DMS114 treated with DMSO at 0.1 percent for 48 hours (cell line): ENCODE measurements around the gene MCOLN3.
A peak's percentile ranks its signal among the peaks of the same experiment; 100 is the strongest.
"Not testable (repeated sequence)": the region's sequence is repeated elsewhere in the genome, so short reads cannot be mapped to it uniquely, and the experiment has no call there.

ENCODE experiments used
- DNase-seq: peaks from one replicate; lab custom pipeline; 2025; ENCODE audit not compliant: unreplicated experiment; lab: John Stamatoyannopoulos, UW

The MCOLN3 gene

DNA sequence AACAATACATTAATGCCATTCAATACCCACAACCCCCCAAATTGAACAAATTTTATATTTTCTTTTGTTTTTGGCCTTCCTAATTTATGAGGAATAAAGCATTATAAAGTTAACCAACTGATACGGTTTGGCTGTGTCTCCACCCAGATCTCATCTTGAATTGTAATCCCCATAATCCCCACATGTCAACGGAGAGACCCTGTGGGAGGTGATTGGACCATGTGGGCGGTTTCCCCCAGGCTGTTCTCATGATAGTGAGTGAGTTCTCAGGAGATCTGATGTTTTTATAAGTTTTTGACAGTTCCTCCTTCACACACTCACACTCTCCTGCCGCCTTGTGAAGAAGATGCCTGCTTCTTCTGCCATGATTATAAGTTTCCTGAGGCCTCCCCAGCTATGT, 6.4 kb upstream of the MCOLN3 start:
- DNase-seq: no peak

DNA sequence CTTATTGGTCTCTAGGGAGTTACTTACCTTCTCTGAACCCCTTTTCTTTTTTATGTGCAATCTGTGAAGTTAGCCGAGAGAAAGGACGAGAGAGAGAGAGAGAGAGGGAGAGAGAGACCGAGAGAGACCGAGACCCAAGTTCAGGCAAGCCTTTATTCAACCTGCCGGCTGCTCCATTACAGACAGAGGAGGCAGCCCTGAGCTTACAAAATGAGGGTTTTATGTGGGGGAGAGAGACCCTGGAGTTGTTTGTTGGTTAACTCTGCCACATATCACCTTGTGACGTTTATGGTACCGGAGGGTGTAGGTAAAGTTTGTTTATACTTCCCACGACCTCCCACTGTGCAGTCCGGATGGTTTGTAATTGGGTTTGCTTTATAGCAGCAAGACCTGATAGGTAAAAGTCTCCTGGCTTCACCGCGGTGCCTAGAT, 1.5 kb upstream of the MCOLN3 start:
- DNase-seq: no peak

DNA sequence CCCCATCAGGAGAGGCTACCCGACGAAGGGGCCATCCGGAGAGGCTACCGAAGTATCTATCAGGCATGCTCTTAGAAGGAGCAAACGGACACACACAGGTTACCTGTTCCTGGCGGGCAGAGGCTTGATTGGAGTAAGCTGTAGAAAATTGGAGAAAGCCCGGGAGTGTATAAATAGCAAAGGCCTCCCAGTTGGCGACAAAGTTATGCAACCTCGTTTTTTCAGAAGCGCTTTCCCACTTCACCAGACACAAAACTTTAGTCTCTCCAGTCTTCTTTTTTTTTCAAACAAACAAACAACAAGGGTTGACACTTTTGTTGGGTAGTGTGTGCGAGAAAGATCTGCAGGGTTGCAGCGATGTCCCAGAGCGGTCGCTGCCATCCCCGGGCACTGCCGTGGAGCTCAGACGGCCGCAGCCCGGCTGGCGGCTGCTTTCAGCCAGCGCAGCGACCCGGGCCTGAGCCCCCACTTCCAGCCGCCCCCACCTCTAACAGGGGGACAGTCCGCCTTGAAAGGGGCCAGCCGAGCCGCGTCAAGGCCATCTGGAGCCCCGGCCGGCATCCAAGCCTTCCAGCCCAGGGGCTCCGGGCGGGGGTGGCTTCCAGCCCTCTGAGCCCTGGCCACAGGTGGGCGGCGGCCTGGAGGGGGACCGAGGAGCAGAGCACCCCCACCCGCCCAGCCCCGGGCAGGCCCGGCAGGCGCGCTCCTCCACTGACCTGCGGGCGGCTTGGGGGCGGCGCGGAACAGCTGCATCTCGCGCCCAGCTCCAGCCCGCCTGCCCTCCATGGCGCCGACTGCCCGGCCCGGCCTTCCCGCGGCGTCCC, 616 bp downstream of the MCOLN3 start:
- DNase-seq: no peak

DNA sequence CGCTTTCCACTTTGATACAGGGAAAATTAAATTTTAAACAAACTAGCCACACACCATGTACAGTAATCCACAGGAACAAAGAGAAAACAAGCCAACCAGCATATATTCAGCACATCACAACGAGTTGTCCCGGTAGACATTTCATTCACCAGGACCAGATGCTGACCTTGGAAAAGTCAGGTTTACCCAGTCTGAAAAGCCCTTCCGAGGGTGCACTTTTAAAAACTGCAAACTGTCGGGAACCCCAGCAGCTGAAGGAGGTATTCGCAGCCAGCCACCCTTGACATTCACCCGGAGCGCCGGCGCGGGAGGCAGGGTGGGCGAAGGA, 1.2 kb downstream of the MCOLN3 start:
- no peak for DNase-seq

DNA sequence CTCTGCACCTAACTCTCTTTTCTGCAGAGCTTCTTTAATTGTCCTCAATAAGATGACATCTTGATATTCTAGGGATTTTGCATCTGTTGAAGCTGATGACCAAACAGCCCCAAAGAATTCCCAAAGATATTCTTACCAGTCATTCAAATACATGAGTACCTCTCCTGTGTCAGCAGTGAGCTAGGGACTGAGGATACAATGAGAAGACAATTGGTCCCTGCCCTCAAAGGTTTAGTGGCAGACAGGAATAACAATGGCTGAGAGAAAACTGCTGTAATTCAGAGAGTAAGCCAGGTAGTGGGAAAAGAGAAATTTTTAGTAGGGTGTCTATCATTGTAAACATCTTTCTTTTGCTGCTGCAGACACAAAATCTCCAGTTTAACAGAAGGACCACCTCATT, 5.9 kb downstream of the MCOLN3 start:
- DNase-seq: no peak

DNA sequence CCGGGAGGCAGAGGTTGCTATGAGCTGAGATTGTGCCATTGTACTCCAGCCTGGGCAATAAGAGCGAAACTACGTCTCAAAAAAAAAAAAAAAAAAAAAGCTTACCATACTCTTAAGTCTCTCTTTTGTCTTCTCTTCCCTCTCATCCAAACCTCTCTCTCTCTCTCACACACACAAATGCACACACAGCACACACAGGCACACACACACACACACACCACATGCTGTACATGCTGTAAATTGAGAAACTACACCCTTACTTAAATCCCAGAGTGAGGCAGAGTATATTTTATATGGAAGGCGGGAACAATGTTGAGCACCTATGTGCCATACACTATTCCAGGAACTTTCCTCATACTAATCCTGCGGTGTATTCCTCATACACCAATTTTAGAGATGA, 6.5 kb downstream of the MCOLN3 start:
- DNase-seq: no peak

DNA sequence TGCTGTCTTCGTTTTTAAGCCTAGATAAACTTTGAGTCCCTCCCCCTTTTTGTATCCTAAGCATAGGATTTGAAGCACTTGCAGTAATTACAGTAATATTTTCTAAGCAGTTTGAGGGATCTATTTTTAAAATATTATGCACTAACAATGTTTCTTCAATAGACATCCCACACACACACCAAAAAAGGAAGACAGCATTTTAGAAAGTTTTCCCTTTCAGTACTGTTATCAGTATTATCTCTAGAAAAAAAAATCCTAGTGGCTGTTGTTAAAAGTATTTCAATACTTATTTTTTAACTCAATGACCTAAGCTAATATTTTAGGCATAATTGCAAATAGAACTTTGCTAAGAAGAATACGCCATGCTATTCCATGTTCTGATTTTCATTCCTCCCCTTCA, 15.1 kb downstream of the MCOLN3 start:
- DNase-seq: no peak

DNA sequence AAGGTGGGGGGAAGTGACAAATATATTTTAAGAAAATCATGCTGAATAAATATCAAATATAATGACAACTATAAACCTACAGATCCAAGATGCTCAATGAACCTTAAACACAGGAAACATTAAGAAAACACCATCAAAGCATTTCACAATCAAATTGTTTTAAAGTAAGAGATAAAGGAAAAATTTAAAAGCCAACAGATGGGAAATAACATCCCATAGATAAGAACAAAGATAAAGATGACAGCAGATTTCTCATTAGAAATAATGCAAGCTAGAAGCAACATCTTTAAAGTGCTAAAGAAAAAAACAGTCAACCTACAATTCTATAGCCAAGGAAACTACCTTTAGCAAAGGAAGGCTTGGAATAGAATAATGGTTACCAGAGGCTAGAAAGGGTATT, 17.8 kb downstream of the MCOLN3 start:
- no peak for DNase-seq

DNA sequence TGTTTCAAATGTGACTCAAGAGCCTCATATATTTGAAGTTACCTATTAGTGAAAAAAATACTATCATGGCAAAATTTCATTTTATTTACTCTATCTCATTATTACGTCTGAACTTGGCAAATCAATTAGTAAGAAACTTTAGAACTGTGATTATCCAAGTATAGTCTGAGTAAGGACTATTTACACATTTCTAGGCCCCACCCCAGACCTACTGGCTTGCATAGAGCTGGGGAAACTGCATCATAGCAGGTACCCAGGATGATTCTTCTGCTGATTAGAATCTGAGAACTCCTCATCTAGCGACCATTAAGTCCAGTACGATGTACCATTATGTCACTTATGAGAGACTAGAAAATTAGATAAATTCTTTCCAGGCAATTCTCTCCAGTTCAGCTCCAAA, 20.1 kb downstream of the MCOLN3 start:
- DNase-seq: no peak

DNA sequence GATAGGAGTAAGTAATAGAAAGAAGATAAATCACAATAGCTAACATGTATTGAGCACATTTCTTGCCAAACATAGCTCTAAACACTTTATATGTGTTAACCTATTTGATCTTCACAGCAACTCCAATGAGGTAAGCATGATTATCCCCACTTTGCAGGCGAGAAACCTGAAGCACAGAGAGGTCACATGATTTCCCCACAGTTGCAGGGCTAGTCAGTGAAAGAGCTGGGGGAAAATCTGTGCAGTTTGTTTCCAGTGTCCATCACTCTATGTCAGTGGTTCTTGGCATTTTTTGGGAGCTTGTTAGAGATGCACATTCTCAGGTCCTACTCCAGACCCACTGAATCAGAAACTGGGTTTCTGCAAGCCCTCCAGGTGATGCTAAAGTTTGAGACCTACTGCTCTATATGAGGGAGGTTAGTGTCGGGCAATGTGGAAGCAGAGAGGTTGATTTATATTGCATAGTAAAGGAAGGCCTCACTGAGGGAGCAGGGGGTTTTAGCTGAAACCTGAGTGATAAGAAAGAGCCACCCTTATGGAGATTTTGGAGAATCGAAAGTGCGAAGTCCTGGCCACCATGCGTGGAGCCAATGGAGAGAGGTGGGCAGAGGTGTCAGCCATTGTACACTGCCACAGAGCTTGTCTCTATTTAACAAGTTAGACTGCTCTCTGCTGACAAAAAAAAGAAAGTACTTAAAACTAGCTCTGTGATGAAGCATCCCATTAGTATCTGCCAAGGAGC, 20.9 kb downstream of the MCOLN3 start:
- DNase-seq: peak; percentile 64

DNA sequence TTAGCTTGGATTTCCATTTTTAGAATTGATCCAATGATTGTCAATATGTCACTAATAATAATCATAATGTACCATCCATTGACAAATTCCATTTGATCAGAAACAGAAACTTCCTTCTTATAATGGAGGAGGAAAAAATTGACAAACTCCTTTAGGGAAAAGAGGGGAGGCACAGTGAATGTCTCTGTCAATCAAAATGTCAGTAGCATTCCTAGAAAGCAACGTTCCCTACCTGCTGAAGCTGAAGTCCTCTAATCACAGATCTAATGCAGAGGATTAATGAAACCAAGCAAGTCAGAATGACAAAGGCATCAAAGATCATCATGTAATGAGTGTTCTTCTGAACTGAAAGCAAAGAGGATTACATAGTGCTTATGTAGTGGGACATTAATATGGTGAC, 22.4 kb downstream of the MCOLN3 start:
- DNase-seq: no peak

DNA sequence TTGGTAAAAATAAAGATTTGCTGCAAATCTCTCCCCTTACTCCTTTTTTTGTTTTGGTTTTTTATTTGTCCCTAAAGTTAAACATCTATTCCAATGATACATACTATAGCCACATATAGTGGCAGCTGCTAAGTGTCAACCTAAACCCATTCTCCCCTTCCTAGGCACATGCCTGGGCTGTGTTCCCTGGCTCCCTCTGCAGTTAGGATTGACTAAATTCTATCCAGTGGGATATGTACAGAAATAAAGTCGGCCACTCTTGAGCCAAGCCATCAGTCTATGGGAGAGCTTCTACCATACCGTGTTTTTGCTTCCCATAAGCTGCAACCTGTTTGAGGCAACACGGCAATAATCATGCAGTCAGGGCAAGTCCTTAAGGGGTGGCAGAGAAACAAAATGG, 23.6 kb downstream of the MCOLN3 start:
- DNase-seq: no peak

DNA sequence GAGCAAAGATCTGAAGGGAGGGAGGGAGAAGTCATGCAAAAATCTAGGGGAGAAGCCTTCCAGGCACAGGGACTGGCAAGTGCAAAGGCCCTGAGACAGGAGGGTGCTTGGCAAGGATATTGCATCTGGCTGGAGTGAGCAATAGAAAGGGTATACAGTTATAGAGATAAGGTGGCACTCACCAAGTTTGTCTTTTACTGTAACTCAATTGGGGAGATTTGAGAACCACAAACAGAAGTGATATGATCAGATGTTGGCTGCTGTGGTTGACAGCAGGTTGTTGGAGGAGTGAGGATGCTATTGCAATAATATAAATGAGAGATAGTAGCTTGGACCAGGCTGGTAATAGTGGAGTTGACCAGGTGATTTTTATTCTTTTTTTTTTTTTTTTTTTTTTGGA, 25.6 kb downstream of the MCOLN3 start:
- no peak for DNase-seq

DNA sequence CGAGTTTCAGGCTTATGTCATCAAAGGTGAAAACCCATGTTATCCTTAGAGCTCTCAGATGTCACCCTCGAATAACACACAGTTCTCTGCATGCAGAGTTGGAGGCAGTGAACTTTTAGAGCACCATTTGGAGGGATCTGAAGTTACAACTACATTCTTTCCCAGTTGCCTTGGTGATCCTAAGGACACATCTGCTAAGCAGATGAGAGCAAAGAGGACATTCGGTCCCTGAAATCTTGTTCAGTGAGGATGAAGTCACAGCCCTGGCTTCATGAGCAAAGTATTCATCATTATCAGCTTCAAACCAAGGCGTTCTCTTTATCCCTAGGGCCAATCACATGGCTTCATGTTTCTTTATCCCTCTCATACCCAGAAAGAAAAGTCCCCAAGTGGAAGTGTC, 28.3 kb downstream of the MCOLN3 start:
- DNase-seq: no peak

DNA sequence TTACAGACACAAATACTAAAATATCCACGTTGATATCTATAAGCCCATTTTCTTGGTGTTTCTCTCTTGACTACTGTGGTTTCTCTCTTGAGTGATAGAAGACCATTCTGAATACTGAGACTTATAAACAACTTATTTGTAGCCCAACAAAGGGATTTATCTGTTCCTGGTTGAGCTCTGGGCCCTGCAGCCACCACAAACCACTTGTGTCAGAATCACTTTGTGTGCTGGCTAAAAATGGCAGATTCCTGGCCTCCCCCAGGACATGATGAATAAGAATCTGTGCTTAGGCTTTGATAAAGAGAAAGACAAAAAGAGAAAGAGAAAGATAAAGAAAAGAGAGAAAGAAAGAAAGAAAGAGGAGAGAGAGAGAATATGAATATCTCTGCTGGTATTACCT, 32.5 kb downstream of the MCOLN3 start:
- no peak for DNase-seq

DNA sequence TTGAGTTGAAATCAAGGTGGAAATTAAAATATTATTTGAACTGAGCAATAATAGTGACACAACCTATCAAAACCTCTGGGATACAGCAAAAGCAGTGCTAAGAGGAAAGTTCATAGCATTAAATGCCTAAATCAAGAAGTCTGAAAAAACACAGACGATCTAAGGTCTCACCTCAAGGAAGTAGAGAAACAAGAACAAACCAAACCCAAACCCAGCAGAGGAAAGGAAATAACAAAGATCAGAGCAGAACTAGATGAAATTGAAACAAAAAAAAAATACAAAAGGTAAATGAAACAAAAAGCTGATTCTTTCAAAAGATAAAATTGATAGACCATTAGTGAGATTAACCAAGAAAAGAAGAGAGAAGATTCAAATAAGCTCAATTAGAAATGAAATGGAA, 42.7 kb downstream of the MCOLN3 start:
- not testable (repeated sequence) for DNase-seq

DNA sequence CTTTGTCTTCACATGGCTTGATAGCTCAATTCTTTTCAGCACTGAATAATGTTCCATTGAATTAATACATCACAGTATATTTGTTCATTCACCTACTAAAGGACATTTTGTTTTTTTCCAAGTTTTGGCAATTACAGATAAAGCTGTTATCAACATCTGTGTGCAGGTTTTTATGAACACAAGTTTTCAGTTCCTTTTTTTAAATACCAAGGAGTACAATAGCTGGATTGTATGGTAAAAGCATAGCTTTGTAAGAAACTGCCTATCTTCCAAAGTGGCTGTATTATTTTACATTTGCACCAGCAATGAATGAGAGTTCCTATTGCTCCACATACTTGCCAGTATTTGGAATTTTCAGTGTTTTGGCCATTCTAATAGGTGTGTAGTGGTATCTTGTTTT, 46.6 kb downstream of the MCOLN3 start:
- DNase-seq: no peak

DNA sequence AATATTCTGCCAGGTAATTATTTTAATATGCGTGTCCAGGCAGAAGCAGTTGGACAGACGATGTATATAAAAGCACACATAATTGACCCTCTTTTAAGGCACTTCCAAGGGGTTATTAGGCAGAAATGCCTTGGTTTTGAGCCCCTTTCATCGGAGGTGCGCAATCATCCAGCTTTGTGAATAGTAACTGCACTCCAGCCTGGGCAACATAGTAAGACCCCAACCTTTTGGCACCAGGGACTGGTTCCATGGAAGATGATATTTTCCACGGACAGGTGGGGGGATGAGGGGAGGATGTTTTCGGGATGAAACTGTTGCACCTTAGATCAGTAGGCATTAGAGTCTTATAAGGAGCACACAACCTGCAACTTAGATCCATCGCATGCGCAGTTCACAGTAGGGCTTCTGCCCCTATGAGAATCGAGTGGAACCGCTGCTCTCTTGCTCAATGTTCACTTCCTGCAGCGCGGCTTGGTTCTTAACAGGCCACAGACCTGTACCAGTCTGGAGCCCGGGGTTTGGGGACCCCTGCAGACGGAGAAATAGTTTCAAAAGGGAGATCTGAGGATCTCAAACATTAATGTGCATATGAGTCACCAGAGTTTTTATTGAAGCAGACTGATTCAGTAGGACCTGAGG, 49.5 kb downstream of the MCOLN3 start:
- no peak for DNase-seq

DNA sequence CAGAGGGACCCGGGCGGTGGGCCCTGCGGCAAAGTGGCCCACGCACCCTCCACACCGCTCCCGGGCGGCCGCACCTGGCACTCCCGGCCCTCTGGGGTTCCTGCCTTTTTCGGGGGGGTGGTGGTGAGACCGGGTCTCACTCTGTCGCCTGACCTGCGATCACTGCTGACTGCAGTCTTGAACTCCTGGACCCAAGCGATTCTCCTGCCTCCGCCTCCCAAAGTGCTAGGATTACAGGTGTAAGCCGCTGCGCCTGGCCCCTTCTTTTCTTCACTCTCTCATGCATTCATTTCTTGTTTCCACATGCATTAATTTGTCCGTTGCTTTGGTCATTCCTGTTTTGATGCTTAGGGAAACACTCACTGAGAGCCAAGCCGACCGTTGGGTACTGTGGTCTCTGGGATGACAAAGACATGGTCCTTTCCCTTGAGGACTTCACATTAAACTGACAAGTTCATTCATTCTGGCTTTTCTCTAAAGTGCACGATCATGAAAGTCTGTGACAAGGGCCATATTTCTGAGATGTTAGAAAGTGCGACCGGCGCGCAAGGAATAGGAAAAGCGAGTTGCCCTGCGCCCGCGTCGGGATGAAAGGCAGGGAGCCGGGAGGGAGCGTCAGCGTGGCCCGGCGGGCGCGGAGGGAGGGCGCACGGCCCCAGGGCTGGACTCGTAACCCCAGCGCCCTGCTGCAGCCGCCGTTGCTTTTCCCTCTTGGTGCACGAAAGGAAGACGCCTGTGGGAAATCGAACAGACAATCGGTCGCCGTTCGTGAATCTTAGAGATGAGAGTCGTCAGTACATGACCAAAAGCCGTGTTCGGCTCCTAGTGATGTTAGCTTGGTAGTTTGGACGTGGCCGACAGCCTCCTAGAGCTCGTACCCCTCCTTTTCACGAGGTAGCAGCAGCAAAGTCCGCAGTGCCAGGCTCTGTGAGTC, 50.4 kb downstream of the MCOLN3 start:
- peak; percentile 25 for DNase-seq

DNA sequence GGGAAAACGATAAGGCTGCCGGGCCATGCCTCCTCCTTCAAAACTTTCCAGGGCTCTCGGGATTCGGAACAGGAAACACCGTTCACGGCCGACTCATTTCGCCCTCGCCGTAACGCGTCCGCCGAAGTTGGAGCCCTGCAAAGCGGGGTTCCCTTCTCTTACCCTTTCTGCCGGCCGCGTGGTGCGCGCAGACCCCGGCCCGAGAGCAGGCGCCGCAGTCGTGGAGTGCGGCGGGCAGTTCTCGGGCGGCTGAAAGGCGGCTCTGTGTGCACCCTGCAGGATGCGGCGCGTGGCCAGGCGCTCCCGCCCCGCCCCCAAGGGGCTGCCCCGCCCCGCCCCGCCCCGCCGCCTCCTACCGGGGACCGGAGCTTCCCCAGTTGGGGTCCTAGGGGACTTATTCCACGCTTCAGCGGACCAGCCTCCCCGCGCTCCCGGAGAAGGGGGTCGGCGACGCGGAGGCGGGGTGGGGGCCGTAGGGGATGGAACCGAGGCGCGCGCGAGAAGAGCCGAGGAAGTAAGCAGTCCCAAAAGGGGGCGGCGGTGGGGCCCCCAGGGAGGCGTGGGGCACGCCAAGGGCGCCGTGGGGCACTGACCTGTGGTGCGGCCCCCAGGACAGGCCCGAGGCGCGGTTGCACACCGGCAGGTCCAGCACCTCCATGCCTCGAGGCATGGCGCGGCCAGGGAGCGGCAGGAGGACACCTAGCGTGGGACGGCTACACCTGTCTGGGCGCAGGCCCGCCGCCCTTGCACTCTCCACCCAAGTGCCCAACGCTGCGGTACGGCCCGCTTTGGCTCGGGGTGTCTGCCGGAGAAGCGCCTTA, 51.2 kb downstream of the MCOLN3 start, which contains the start of gene MCOLN2:
MCOLN2 (minus strand) TSS at position 268 of the 821 bp plus-strand sequence; CDS start at position 27, 241 bp downstream.
- peak; percentile 41 for DNase-seq
